ENCODE data around the gene SLC11A2.

DNA sequence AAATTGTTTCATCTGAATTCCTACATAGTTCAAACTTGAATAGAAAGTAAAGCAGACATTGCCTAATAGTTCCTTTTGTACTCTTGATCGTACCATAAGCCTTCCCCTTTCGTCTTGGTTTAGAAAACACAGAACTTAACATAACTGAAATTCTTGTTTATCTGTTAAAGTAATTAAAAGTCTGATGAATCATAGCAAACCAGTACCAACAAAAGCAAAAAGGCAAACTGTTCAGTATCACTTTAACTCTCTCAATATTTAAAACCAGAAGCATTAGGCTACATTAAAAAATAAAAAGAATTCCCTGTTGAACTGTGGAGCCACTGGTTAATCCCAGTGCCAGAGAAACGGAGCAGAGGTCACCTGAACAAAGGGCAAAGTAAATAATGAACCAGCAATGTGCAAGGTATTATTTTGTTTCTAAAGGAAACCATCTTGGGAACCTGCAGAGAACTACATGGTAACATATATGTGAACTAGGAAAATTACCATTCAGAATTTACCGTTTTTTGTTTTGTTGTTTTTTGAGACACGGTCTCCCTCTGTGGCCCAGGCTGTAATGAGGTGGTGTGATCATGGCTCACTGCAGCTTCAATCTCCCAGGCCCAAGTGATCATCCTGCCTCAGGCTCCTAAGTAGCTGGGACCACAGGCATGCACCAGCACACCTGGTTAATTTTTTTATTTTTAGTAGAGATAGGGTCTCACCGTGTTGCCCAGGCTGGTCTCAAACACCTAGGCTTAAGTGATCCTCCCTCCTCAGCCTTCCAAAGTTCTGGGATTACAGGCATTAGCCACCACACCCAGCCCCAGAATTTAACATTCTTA is 91.0 kb downstream of the SLC11A2 start:
- TF ChIP-seq YY1 (IDR thresholded peaks at IDR 0.05; ENCODE audit: insufficient read depth, insufficient read length) (no peak), SUZ12 (IDR thresholded peaks at IDR 0.05; ENCODE audit: extremely low read depth, insufficient read depth, insufficient read length) (no peak)
